Ramos (cell line): Measurements from ENCODE around the gene RERG.
"Not testable (repeated sequence)": the region's sequence is repeated elsewhere in the genome, so short reads cannot be mapped to it uniquely, and the experiment has no call there.

Experiments
- in situ Hi-C: fragments of 300-500 bp; cut with MboI; formaldehyde crosslinking; loops from one replicate; pipeline ENCODE4 v1.14.3; 2022; ENCODE audit warnings: low sequenced_read_pairs; ENCODE audit not compliant: unreplicated experiment

RERG gene

GRCh38 chr12:15220915-15221885, at the start of gene RERG:
RERG (minus strand) TSS chr12:15221417; CDS start chr12:15217489, 3,928 bp downstream.
- in situ Hi-C loops = no loop called here

- in situ Hi-C loops = loop anchor here (10.0 to 25.0 kb wide), 4 partner anchors 254 to 533 kb away; partner anchors contain the start of gene ART4
Measured at GRCh38 chr12:15270591-15270990, 49.4 kb upstream of the RERG start.

- in situ Hi-C loops = loop anchor here (25.0 kb wide), 2 partner anchors 432 to 532 kb away; partner anchors contain the start of gene ART4
Measured at GRCh38 chr12:15268927-15269552, 47.8 kb upstream of the RERG start.

GRCh38 chr12:15268309-15268708, 47.1 kb upstream of the RERG start:
- in situ Hi-C loops = loop anchor here (25.0 kb wide), 2 partner anchors 431 to 531 kb away; partner anchors contain the start of gene ART4

GRCh38 chr12:15265875-15266274, 44.7 kb upstream of the RERG start:
- in situ Hi-C loops = loop anchor here (25.0 kb wide), 2 partner anchors 429 to 529 kb away; partner anchors contain the start of gene ART4

- in situ Hi-C loops = loop anchor here (25.0 kb wide), 2 partner anchors 419 to 519 kb away; partner anchors contain the start of gene ART4
Measured at GRCh38 chr12:15256761-15257160, 35.5 kb upstream of the RERG start.

GRCh38 chr12:15253990-15254389, 32.8 kb upstream of the RERG start:
- in situ Hi-C loops = loop anchor here (25.0 kb wide), 2 partner anchors 417 to 517 kb away; partner anchors contain the start of gene ART4

- in situ Hi-C loops = no loop called here
Measured at GRCh38 chr12:15244926-15245325, 23.7 kb upstream of the RERG start.

GRCh38 chr12:15244341-15244740, 23.1 kb upstream of the RERG start:
- in situ Hi-C loops = no loop called here

- in situ Hi-C loops = no loop called here
Measured at GRCh38 chr12:15243102-15243501, 21.9 kb upstream of the RERG start.

GRCh38 chr12:15240898-15241297, 19.7 kb upstream of the RERG start:
- in situ Hi-C loops = no loop called here

- in situ Hi-C loops = no loop called here
Measured at GRCh38 chr12:15234508-15234907, 13.3 kb upstream of the RERG start.

- in situ Hi-C loops = no loop called here
Measured at GRCh38 chr12:15234011-15234410, 12.8 kb upstream of the RERG start.

- in situ Hi-C loops = no loop called here
Measured at GRCh38 chr12:15232959-15233358, 11.7 kb upstream of the RERG start.

GRCh38 chr12:15231493-15231892, 10.3 kb upstream of the RERG start:
- in situ Hi-C loops = no loop called here

GRCh38 chr12:15230751-15231150, 9.5 kb upstream of the RERG start:
- in situ Hi-C loops = no loop called here

GRCh38 chr12:15230137-15230536, 8.9 kb upstream of the RERG start:
- in situ Hi-C loops = no loop called here

GRCh38 chr12:15227004-15227679, 5.9 kb upstream of the RERG start:
- in situ Hi-C loops = no loop called here

- in situ Hi-C loops = not testable (repeated sequence)
Measured at GRCh38 chr12:15225863-15226218, 4.6 kb upstream of the RERG start.

- in situ Hi-C loops = no loop called here
Measured at GRCh38 chr12:15225136-15225862, 4.1 kb upstream of the RERG start.
